HepG2 (cell line): ENCODE data around the gene ESYT1. TPM values are rescaled to one million over a fixed set of nuclear protein-coding genes. Genes with fewer than 3 reads are reported as not detected.

Experiments
- CCAR2 ChIP-seq: fragments of 200-400 bp; formaldehyde crosslinking; optimal IDR thresholded peaks from 2 replicates; pipeline ENCODE3; 2018; ENCODE audit warnings: low read depth, mild to moderate bottlenecking, low read length, moderate library complexity
- ESRRA ChIP-seq: sonication (generic); formaldehyde crosslinking; IDR thresholded peaks from 2 replicates; pipeline ENCODE4 v1.5.1; 2020; ENCODE audit warnings: mild to moderate bottlenecking, low read depth, missing genetic modification reagents
- HOXA3 ChIP-seq: sonication (generic); formaldehyde crosslinking; IDR thresholded peaks from 2 replicates; pipeline ENCODE4 v1.5.0; 2020; ENCODE audit warnings: missing genetic modification reagents
- MAFK ChIP-seq, 2 experiments: IDR thresholded peaks in 1 of 2; conservative IDR thresholded peaks in 1 of 2; 2 replicates each; pipeline ENCODE4 v1.6.1; 2011; ENCODE audit warnings: improper control_type of control experiment in 2 of 2, low read length in 2 of 2
- MEIS2 ChIP-seq: sonication (generic); formaldehyde crosslinking; IDR thresholded peaks from 2 replicates; pipeline ENCODE4 v1.9.0; 2021; ENCODE audit warnings: mild to moderate bottlenecking, missing genetic modification reagents
- NBN ChIP-seq: fragments of 450-650 bp; conservative IDR thresholded peaks from 2 replicates; pipeline ENCODE4 v1.6.1; 2017
- NFYC ChIP-seq: IDR thresholded peaks from 2 replicates; pipeline ENCODE4 v1.6.1; 2016; ENCODE audit warnings: missing genetic modification reagents, missing compliant biosample characterization
- PATZ1 ChIP-seq: sonication (generic); formaldehyde crosslinking; IDR thresholded peaks from 2 replicates; pipeline ENCODE4 v1.4.0; 2020; ENCODE audit warnings: missing genetic modification reagents
- PBX3 ChIP-seq: sonication (generic); formaldehyde crosslinking; IDR thresholded peaks from 2 replicates; pipeline ENCODE4 v1.8.1; 2023; ENCODE audit warnings: missing genetic modification reagents, inconsistent platforms, borderline replicate concordance
- PHF5A ChIP-seq: IDR thresholded peaks from one replicate; pipeline ENCODE4 v1.6.1; 2018; ENCODE audit warnings: low read depth, missing genetic modification reagents; ENCODE audit not compliant: unreplicated experiment
- ZBTB39 ChIP-seq: sonication (generic); formaldehyde crosslinking; IDR thresholded peaks from 2 replicates; pipeline ENCODE4 v1.5.0; 2020; ENCODE audit warnings: missing genetic modification reagents
- ZFP36L1 ChIP-seq: sonication (generic); formaldehyde crosslinking; IDR thresholded peaks from 2 replicates; pipeline ENCODE4 v1.8.0; 2022; ENCODE audit warnings: mild to moderate bottlenecking, missing genetic modification reagents, moderate library complexity
- ZNF20 ChIP-seq: sonication (generic); formaldehyde crosslinking; IDR thresholded peaks from 2 replicates; pipeline ENCODE4 v1.4.0; 2020; ENCODE audit warnings: mild to moderate bottlenecking, moderate library complexity, missing genetic modification reagents
- ZNF326 ChIP-seq: sonication (generic); formaldehyde crosslinking; IDR thresholded peaks from 2 replicates; pipeline ENCODE4 v1.4.0; 2020; ENCODE audit warnings: missing genetic modification reagents, borderline replicate concordance
- ZNF597 ChIP-seq: sonication (generic); formaldehyde crosslinking; IDR thresholded peaks from 2 replicates; pipeline ENCODE4 v1.5.0; 2020; ENCODE audit warnings: missing genetic modification reagents
- ZNF788 ChIP-seq: sonication (generic); formaldehyde crosslinking; IDR thresholded peaks from 2 replicates; pipeline ENCODE4 v1.5.0; 2020; ENCODE audit warnings: mild to moderate bottlenecking, missing genetic modification reagents, borderline replicate concordance
- polyA plus RNA-seq, 8 experiments: library from polyadenylated mRNA; depleted of rRNA in 3 of 8; stranded (reverse) in 7 of 8; unstranded in 1 of 8; fragments of >200 nt; fragmentation: Illumina TruSeq in 4 of 8; extraction: Trizol in 4 of 8; gene quantifications; 2 replicates each; pipeline versions ENCODE4 v1.2.1 to v1.2.3, GENCODE V29; 2011 to 2016; ENCODE audit warnings: low read depth in 4 of 8, missing spikeins in 1 of 8, mixed read lengths in 1 of 8; ENCODE audit not compliant: insufficient read depth in 1 of 8
- total RNA-seq, 5 experiments: library from RNA; depleted of rRNA; stranded (reverse); fragments of >200 nt; fragmentation: Illumina TruSeq; extraction: Trizol; gene quantifications; 2 replicates each; pipeline ENCODE4 v1.2.3, GENCODE V29; 2016; ENCODE audit warnings: low read depth in 1 of 5
- TF ChIP-seq, protein P1 (sequence below): conservative IDR thresholded peaks from 2 replicates; pipeline ENCODE4 v1.6.1; 2018; ENCODE audit warnings: missing genetic modification reagents
- TF ChIP-seq, protein P2 (sequence below): sonication (generic); formaldehyde crosslinking; IDR thresholded peaks from 2 replicates; pipeline ENCODE4 v1.4.0; 2020; ENCODE audit warnings: missing genetic modification reagents, mild to moderate bottlenecking, borderline replicate concordance
- TF ChIP-seq, protein P3 (sequence below): IDR thresholded peaks from 2 replicates; pipeline ENCODE4 v1.6.1; 2016; ENCODE audit warnings: missing genetic modification reagents, missing compliant biosample characterization

Gene ESYT1
- total and polyA plus RNA-seq, 2 of the 13 experiments (the other 11 are each of a cell fraction or from before 2014, with no cell fraction given), result 66.9 to 71.0 TPM

DNA sequence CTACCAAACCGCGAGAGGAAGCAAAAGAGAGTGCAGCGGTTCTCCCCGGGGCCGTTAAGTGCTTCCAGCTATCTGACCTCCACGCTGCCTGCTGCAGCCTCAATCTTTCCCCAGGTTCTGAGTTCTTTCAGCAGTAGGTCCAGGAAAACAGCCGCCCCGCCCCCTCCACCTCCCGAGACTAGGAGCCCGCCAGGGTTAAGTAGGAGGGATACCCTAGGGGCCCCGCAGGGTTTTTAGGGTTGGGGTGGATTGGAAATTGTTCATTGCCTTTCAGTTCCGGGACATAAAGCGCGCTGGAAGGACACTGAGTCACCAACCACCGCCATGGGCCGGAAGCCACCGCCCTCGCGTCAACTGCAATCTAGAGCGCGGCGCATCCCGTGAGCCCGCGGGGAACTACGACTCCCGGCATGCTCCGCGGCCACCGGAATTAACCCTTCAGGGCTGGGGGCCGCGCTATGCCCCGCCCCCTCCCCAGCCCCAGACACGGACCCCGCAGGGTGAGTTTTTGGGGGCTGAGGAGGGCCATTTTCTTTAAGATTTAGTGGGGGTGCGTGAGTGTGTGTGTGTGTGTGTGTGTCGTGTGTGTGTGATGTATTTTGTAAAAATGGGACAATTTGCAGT lies 24.2 kb downstream of the ESYT1 start, which contains the start of gene MYL6B (continued):
- TF ChIP-seq ZBTB39 (CRISPR knock-in tag), result no peak
- no peak; the same call in 1 of the 2 replicates for TF ChIP-seq ESRRA (CRISPR knock-in tag)
- no peak for TF ChIP-seq ZNF597 (CRISPR knock-in tag)
- TF ChIP-seq PATZ1 (CRISPR knock-in tag), result peak; percentile 88
- TF ChIP-seq MEIS2 (CRISPR knock-in tag), result peak; percentile 80; the same call in 1 of the 2 replicates
- no peak for TF ChIP-seq PBX3
- no peak for TF ChIP-seq NBN
- no peak for TF ChIP-seq NFYC (CRISPR knock-in tag)
- TF ChIP-seq, protein P1, sequence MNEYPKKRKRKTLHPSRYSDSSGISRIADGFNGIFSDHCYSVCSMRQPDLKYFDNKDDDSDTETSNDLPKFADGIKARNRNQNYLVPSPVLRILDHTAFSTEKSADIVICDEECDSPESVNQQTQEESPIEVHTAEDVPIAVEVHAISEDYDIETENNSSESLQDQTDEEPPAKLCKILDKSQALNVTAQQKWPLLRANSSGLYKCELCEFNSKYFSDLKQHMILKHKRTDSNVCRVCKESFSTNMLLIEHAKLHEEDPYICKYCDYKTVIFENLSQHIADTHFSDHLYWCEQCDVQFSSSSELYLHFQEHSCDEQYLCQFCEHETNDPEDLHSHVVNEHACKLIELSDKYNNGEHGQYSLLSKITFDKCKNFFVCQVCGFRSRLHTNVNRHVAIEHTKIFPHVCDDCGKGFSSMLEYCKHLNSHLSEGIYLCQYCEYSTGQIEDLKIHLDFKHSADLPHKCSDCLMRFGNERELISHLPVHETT (CRISPR knock-in tag), result peak; percentile 57; the same call in 1 of the 2 replicates
- TF ChIP-seq PHF5A (CRISPR knock-in tag), result peak; percentile 76
- TF ChIP-seq, protein P2, sequence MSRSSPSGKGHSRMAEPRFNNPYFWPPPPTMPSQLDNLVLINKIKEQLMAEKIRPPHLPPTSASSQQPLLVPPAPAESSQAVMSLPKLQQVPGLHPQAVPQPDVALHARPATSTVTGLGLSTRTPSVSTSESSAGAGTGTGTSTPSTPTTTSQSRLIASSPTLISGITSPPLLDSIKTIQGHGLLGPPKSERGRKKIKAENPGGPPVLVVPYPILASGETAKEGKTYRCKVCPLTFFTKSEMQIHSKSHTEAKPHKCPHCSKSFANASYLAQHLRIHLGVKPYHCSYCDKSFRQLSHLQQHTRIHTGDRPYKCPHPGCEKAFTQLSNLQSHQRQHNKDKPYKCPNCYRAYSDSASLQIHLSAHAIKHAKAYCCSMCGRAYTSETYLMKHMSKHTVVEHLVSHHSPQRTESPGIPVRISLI (CRISPR knock-in tag), result no peak
- no peak for TF ChIP-seq ZNF20
- no peak for TF ChIP-seq MAFK (conservative IDR thresholded peaks at IDR 0.05 in 1 of 2, IDR thresholded peaks at IDR 0.05 in 1 of 2; ENCODE audit: low read length in 2 of 2)
- 0 out of 2 replicates have a peak, but pooled peaks have one; percentile 15 for TF ChIP-seq ZFP36L1 (CRISPR knock-in tag)
- TF ChIP-seq CCAR2, result no peak
- no peak for TF ChIP-seq ZNF326 (CRISPR knock-in tag)
- TF ChIP-seq, protein P3, sequence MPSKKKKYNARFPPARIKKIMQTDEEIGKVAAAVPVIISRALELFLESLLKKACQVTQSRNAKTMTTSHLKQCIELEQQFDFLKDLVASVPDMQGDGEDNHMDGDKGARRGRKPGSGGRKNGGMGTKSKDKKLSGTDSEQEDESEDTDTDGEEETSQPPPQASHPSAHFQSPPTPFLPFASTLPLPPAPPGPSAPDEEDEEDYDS (CRISPR knock-in tag), result peak; percentile 81
- TF ChIP-seq HOXA3 (CRISPR knock-in tag), result peak; percentile 92
- TF ChIP-seq ZNF788 (CRISPR knock-in tag), result peak; percentile 74
